GM23338 (cell line): ENCODE results near the gene TSSC4. TPM values are rescaled to one million over a fixed set of nuclear protein-coding genes. Genes with fewer than 3 reads are reported as not detected.

Experiments
- ATAC-seq: fragments of 200-7000 bp; cut with Tn5 transposase; 3 replicates; pipeline ENCODE4 v1.9.1; 2020
- DNase-seq: peaks from one replicate; pipeline ENCODE4 v3.0.0-alpha.2; 2015; ENCODE audit warnings: low spot score
- H2AFZ ChIP-seq: fragments of 200-600 bp; sonication (generic); 2 replicates; pipeline ENCODE4 v1.8.0; 2016; ENCODE audit warnings: antibody characterized with exemption, mild to moderate bottlenecking, moderate library complexity
- H3F3A ChIP-seq: fragments of 200-600 bp; sonication (generic); replicated peaks from 2 replicates; pipeline ENCODE4 v1.8.0; 2017; ENCODE audit warnings: antibody characterized with exemption, mixed run types, low read depth
- H3K27ac ChIP-seq: fragments of 200-600 bp; sonication (generic); 2 replicates; pipeline ENCODE4 v1.6.1; 2016; ENCODE audit warnings: low read depth
- H3K27me3 ChIP-seq: fragments of 200-600 bp; sonication (generic); 2 replicates; pipeline ENCODE4 v1.8.0; 2016; ENCODE audit warnings: mild to moderate bottlenecking, mixed run types, moderate library complexity; ENCODE audit not compliant: insufficient read depth
- H3K36me3 ChIP-seq: fragments of 200-600 bp; sonication (generic); 2 replicates; pipeline ENCODE4 v1.8.0; 2016; ENCODE audit warnings: mild to moderate bottlenecking; ENCODE audit not compliant: insufficient read depth
- H3K4me1 ChIP-seq: fragments of 200-600 bp; sonication (generic); 2 replicates; pipeline ENCODE4 v1.8.0; 2016; ENCODE audit warnings: mild to moderate bottlenecking, moderate library complexity; ENCODE audit not compliant: insufficient read depth
- H3K4me2 ChIP-seq: fragments of 200-600 bp; sonication (generic); 2 replicates; pipeline ENCODE4 v1.7.1; 2017; ENCODE audit warnings: mixed run types
- H3K4me3 ChIP-seq: fragments of 200-600 bp; sonication (generic); 2 replicates; pipeline ENCODE4 v1.6.1; 2016; ENCODE audit warnings: mixed run types
- H3K79me2 ChIP-seq: fragments of 200-600 bp; sonication (generic); replicated peaks from 2 replicates; pipeline ENCODE4 v1.8.0; 2017; ENCODE audit warnings: mild to moderate bottlenecking; ENCODE audit not compliant: insufficient read depth
- H3K9me2 ChIP-seq: fragments of 200-600 bp; sonication (generic); 2 replicates; pipeline ENCODE4 v1.8.0; 2017; ENCODE audit not compliant: insufficient read depth
- H4K20me1 ChIP-seq: fragments of 200-600 bp; sonication (generic); replicated peaks from 2 replicates; pipeline ENCODE4 v1.8.0; 2017; ENCODE audit warnings: mild to moderate bottlenecking; ENCODE audit not compliant: insufficient read depth
- H3K27ac Mint-ChIP-seq: 2 replicates; pipeline ENCODE4 v1.8.0; 2020; ENCODE audit warnings: inconsistent platforms, mild to moderate bottlenecking, moderate library complexity, mixed read lengths
- H3K27me3 Mint-ChIP-seq: 3 replicates; pipeline ENCODE4 v1.8.0; 2022; ENCODE audit warnings: low read depth, mild to moderate bottlenecking, moderate library complexity, mixed read lengths, inconsistent platforms; ENCODE audit not compliant: insufficient read depth, poor library complexity
- H3K36me3 Mint-ChIP-seq: 3 replicates; pipeline ENCODE4 v1.8.0; 2021; ENCODE audit warnings: low read depth, mild to moderate bottlenecking, inconsistent platforms, moderate library complexity, mixed read lengths
- H3K4me1 Mint-ChIP-seq: 3 replicates; pipeline ENCODE4 v1.8.0; 2020; ENCODE audit warnings: mild to moderate bottlenecking, inconsistent platforms, mixed read lengths
- H3K4me3 Mint-ChIP-seq: 3 replicates; pipeline ENCODE4 v1.8.0; 2021; ENCODE audit warnings: moderate library complexity, mild to moderate bottlenecking, inconsistent platforms, mixed read lengths
- H3K9me3 Mint-ChIP-seq: 3 replicates; pipeline ENCODE4 v1.8.0; 2020; ENCODE audit warnings: moderate library complexity, mild to moderate bottlenecking, inconsistent platforms, mixed read lengths
- CREB1 ChIP-seq: fragments of 250-450 bp; sonication (Bioruptor Pico); IDR thresholded peaks from 2 replicates; pipeline ENCODE4 v1.5.0; 2020; ENCODE audit warnings: low read depth, mild to moderate bottlenecking, moderate library complexity
- CTCF ChIP-seq, 2 experiments: fragments of 200-600 bp in 1 of 2; sonication (generic) in 1 of 2; conservative IDR thresholded peaks; 2 replicates each; pipeline versions ENCODE4 v1.5.1 to v1.6.1; 2016 to 2017; ENCODE audit warnings: antibody characterized with exemption in 2 of 2, low read depth in 2 of 2, mild to moderate bottlenecking in 2 of 2, moderate library complexity in 1 of 2
- EZH2 ChIP-seq: fragments of 200-600 bp; sonication (generic); IDR thresholded peaks from one replicate; pipeline ENCODE4 v1.8.0; 2017; ENCODE audit warnings: antibody characterized with exemption, mild to moderate bottlenecking, low read depth; ENCODE audit not compliant: unreplicated experiment
- EZH2phosphoT487 ChIP-seq: fragments of 200-600 bp; sonication (generic); IDR thresholded peaks from one replicate; pipeline ENCODE4 v1.8.1; 2018; ENCODE audit warnings: antibody characterized with exemption; ENCODE audit not compliant: unreplicated experiment
- JUNB ChIP-seq: IDR thresholded peaks from one replicate; pipeline ENCODE4 v1.6.1; 2016; ENCODE audit warnings: antibody characterized with exemption; ENCODE audit not compliant: unreplicated experiment
- NANOG ChIP-seq: IDR thresholded peaks from 2 replicates; pipeline ENCODE4 v1.6.1; 2016; ENCODE audit warnings: antibody characterized with exemption, borderline replicate concordance
- POLR2AphosphoS5 ChIP-seq: IDR thresholded peaks from 2 replicates; pipeline ENCODE4 v1.6.1; 2016; ENCODE audit warnings: antibody characterized with exemption, low read depth
- REST ChIP-seq: IDR thresholded peaks from one replicate; pipeline ENCODE4 v1.6.1; 2018; ENCODE audit warnings: antibody characterized with exemption; ENCODE audit not compliant: unreplicated experiment
- STAT1 ChIP-seq: IDR thresholded peaks from one replicate; pipeline ENCODE4 v1.6.1; 2016; ENCODE audit warnings: antibody characterized with exemption; ENCODE audit not compliant: unreplicated experiment
- ZNF114 ChIP-seq: fragments of 250-450 bp; sonication (Bioruptor Pico); IDR thresholded peaks from 2 replicates; pipeline ENCODE4 v1.5.0; 2020; ENCODE audit warnings: mild to moderate bottlenecking, moderate library complexity
- ZNF331 ChIP-seq: fragments of 250-450 bp; sonication (Bioruptor Pico); IDR thresholded peaks from 2 replicates; pipeline ENCODE4 v1.5.0; 2020; ENCODE audit warnings: low read depth, mild to moderate bottlenecking, moderate library complexity
- polyA plus RNA-seq: library from polyadenylated mRNA; unstranded; fragments of >200 nt; fragmentation: Nextera tagmentation; extraction: Ambion mirVana; gene quantifications from 2 replicates; pipeline ENCODE4 v1.2.1, GENCODE V29; 2016
- total RNA-seq: library from RNA; depleted of rRNA; stranded (reverse); fragments of >200 nt; shearing (Covaris generic); gene quantifications from 2 replicates; pipeline ENCODE4 v1.2.3, GENCODE V29; 2014
- TF ChIP-seq, protein P1 (sequence below): IDR thresholded peaks from 2 replicates; pipeline ENCODE4 v1.6.1; 2016; ENCODE audit warnings: antibody characterized with exemption
- TF ChIP-seq, protein P2 (sequence below): fragments of 250-450 bp; sonication (Bioruptor Pico); IDR thresholded peaks from 2 replicates; pipeline ENCODE4 v1.5.0; 2020; ENCODE audit warnings: mild to moderate bottlenecking, moderate library complexity

TSSC4 gene
- total and polyA plus RNA-seq, 2 experiments from 2014 or later = 27.5 to 44.3 TPM

GRCh38 chr11:2397005-2397404 lies 3.5 kb upstream of the TSSC4 start:
- Mint-ChIP-seq H3K9me3 (no peaks in the 10 kb centered on the region), H3K4me1 (peaks cover 3% of the 10 kb centered on the region; the same call in 2 of the 3 replicates), H3K36me3 (peaks cover 10% of the 10 kb centered on the region; the same call in 2 of the 3 replicates), H3K27ac (no peak overlapping the region), H3K27me3 (peaks cover 11% of the 10 kb centered on the region), H3K4me3 (no peak overlapping the region)
- Histone ChIP-seq H3K4me3 (no peak overlapping the region), H3K79me2 (peaks cover 12% of the 10 kb centered on the region), H3K4me2 (no peak overlapping the region), H3K27ac (no peak overlapping the region), H3F3A (no peaks in the 10 kb centered on the region), H2AFZ (no peak overlapping the region), H3K4me1 (peaks cover 6% of the 10 kb centered on the region; the same call in 1 of the 2 replicates), H3K36me3 (no peaks in the 10 kb centered on the region; the same call in 1 of the 2 replicates), H3K9me2 (no peaks in the 10 kb centered on the region), H4K20me1 (no peaks in the 10 kb centered on the region; the same call in 1 of the 2 replicates), H3K27me3 (no peaks in the 10 kb centered on the region)
- TF ChIP-seq ZNF114 = no peak
- no peak for TF ChIP-seq POLR2AphosphoS5
- TF ChIP-seq STAT1 = no peak
- TF ChIP-seq, protein P1, sequence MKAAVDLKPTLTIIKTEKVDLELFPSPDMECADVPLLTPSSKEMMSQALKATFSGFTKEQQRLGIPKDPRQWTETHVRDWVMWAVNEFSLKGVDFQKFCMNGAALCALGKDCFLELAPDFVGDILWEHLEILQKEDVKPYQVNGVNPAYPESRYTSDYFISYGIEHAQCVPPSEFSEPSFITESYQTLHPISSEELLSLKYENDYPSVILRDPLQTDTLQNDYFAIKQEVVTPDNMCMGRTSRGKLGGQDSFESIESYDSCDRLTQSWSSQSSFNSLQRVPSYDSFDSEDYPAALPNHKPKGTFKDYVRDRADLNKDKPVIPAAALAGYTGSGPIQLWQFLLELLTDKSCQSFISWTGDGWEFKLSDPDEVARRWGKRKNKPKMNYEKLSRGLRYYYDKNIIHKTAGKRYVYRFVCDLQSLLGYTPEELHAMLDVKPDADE = no peak
- no peak for TF ChIP-seq CREB1 (CRISPR knock-in tag)
- no peak for TF ChIP-seq REST
- TF ChIP-seq, protein P2, sequence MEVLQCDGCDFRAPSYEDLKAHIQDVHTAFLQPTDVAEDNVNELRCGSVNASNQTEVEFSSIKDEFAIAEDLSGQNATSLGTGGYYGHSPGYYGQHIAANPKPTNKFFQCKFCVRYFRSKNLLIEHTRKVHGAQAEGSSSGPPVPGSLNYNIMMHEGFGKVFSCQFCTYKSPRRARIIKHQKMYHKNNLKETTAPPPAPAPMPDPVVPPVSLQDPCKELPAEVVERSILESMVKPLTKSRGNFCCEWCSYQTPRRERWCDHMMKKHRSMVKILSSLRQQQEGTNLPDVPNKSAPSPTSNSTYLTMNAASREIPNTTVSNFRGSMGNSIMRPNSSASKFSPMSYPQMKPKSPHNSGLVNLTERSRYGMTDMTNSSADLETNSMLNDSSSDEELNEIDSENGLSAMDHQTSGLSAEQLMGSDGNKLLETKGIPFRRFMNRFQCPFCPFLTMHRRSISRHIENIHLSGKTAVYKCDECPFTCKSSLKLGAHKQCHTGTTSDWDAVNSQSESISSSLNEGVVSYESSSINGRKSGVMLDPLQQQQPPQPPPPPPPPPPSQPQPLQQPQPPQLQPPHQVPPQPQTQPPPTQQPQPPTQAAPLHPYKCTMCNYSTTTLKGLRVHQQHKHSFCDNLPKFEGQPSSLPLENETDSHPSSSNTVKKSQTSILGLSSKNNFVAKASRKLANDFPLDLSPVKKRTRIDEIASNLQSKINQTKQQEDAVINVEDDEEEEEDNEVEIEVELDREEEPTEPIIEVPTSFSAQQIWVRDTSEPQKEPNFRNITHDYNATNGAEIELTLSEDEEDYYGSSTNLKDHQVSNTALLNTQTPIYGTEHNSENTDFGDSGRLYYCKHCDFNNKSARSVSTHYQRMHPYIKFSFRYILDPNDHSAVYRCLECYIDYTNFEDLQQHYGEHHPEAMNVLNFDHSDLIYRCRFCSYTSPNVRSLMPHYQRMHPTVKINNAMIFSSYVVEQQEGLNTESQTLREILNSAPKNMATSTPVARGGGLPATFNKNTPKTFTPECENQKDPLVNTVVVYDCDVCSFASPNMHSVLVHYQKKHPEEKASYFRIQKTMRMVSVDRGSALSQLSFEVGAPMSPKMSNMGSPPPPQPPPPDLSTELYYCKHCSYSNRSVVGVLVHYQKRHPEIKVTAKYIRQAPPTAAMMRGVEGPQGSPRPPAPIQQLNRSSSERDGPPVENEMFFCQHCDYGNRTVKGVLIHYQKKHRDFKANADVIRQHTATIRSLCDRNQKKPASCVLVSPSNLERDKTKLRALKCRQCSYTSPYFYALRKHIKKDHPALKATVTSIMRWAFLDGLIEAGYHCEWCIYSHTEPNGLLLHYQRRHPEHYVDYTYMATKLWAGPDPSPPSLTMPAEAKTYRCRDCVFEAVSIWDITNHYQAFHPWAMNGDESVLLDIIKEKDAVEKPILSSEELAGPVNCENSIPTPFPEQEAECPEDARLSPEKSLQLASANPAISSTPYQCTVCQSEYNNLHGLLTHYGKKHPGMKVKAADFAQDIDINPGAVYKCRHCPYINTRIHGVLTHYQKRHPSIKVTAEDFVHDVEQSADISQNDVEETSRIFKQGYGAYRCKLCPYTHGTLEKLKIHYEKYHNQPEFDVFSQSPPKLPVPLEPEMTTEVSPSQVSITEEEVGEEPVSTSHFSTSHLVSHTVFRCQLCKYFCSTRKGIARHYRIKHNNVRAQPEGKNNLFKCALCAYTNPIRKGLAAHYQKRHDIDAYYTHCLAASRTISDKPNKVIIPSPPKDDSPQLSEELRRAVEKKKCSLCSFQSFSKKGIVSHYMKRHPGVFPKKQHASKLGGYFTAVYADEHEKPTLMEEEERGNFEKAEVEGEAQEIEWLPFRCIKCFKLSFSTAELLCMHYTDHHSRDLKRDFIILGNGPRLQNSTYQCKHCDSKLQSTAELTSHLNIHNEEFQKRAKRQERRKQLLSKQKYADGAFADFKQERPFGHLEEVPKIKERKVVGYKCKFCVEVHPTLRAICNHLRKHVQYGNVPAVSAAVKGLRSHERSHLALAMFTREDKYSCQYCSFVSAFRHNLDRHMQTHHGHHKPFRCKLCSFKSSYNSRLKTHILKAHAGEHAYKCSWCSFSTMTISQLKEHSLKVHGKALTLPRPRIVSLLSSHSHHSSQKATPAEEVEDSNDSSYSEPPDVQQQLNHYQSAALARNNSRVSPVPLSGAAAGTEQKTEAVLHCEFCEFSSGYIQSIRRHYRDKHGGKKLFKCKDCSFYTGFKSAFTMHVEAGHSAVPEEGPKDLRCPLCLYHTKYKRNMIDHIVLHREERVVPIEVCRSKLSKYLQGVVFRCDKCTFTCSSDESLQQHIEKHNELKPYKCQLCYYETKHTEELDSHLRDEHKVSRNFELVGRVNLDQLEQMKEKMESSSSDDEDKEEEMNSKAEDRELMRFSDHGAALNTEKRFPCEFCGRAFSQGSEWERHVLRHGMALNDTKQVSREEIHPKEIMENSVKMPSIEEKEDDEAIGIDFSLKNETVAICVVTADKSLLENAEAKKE = no peak
- TF ChIP-seq JUNB = no peak
- TF ChIP-seq EZH2phosphoT487 = no peak
- TF ChIP-seq EZH2 = no peak
- no peak for TF ChIP-seq CTCF (conservative IDR thresholded peaks at IDR 0.05; ENCODE audit: low read depth in 2 of 2)
- no peak for TF ChIP-seq NANOG
- no peak for TF ChIP-seq ZNF331 (CRISPR knock-in tag)
- no peak for ATAC-seq
- no peak for DNase-seq
